Ishikawa (cell line): ENCODE results near the gene TRABD.

ENCODE experiments used
- FOXM1 ChIP-seq: IDR thresholded peaks from 2 replicates; pipeline ENCODE4 v1.6.1; 2012; ENCODE audit warnings: low read depth, borderline replicate concordance
- RAD21 ChIP-seq: IDR thresholded peaks from 2 replicates; pipeline ENCODE4 v1.6.1; 2012; ENCODE audit warnings: low read depth
- REST ChIP-seq: IDR thresholded peaks from 2 replicates; pipeline ENCODE4 v1.6.1; 2012; ENCODE audit warnings: low read depth, mild to moderate bottlenecking
- YY1 ChIP-seq: IDR thresholded peaks from 2 replicates; pipeline ENCODE4 v1.6.1; 2012; ENCODE audit warnings: low read depth

- no peak for TF ChIP-seq FOXM1
- TF ChIP-seq REST: no peak
- TF ChIP-seq YY1: no peak
- no peak for TF ChIP-seq RAD21
Observed at GRCh38 chr22:50196256-50196655, 10.5 kb downstream of the TRABD start.
